Astrocyte of the spinal cord (primary cell): ENCODE results near the gene CACNB4.

Source experiments
- DNase-seq: peaks from one replicate; pipeline ENCODE4 v3.0.0; 2011; ENCODE audit warnings: low read depth, low spot score
- H3K4me3 ChIP-seq: 2 replicates; pipeline ENCODE4 v1.5.1; 2011; ENCODE audit warnings: low read depth, mild to moderate bottlenecking, low read length, moderate library complexity
- CTCF ChIP-seq: IDR thresholded peaks from 2 replicates; pipeline ENCODE4 v1.5.1; 2012; ENCODE audit warnings: low read depth, mild to moderate bottlenecking, low read length, inconsistent platforms
- in situ Hi-C: cut with HindIII; loops from 2 replicates; pipeline ENCODE4 v1.10.0; 2017; ENCODE audit warnings: low sequenced_read_pairs

Gene CACNB4

GRCh38 chr2:151809073-151809383 is 289.8 kb downstream of the CACNB4 start:
- in situ Hi-C loops = no loop called here
- no peak overlapping the region for H3K4me3 ChIP-seq
- DNase-seq = no peak

GRCh38 chr2:151808258-151809072 is 290.4 kb downstream of the CACNB4 start:
- peak; percentile 40 for DNase-seq
- H3K4me3 ChIP-seq = no peak overlapping the region
- in situ Hi-C loops = no loop called here
- peak; percentile 53 for TF ChIP-seq CTCF

More at GRCh38 chr2:151809073-151809383, 289.8 kb downstream of the CACNB4 start:
- no peak for TF ChIP-seq CTCF

GRCh38 chr2:151805961-151806360 is 292.9 kb downstream of the CACNB4 start:
- no peak for DNase-seq
- no peak overlapping the region for H3K4me3 ChIP-seq
- in situ Hi-C loops = no loop called here
- no peak for TF ChIP-seq CTCF

- H3K4me3 ChIP-seq = no peak overlapping the region
- in situ Hi-C loops = no loop called here
- TF ChIP-seq CTCF = no peak
- no peak for DNase-seq
These were observed 293.5 kb downstream of the CACNB4 start for GRCh38 chr2:151805343-151805742.

- in situ Hi-C loops = no loop called here
- no peak for DNase-seq
- H3K4me3 ChIP-seq = no peak overlapping the region
- no peak for TF ChIP-seq CTCF
These were observed 295.0 kb downstream of the CACNB4 start for GRCh38 chr2:151803811-151804210.

GRCh38 chr2:151802315-151802714 is 296.5 kb downstream of the CACNB4 start:
- TF ChIP-seq CTCF = no peak
- in situ Hi-C loops = no loop called here
- no peak for DNase-seq
- no peak overlapping the region for H3K4me3 ChIP-seq
